CD14-positive monocyte (primary cell): ENCODE data around the gene FBXL16. TPM values are rescaled to one million over a fixed set of nuclear protein-coding genes. Genes with fewer than 3 reads are reported as not detected.

Source experiments
- DNase-seq, 3 donors: peaks; one replicate each; pipeline ENCODE4 v3.0.0-alpha.2; 2011 to 2022
- H2AFZ ChIP-seq: 2 replicates; pipeline ENCODE4 v1.6.0; 2012; ENCODE audit warnings: mild to moderate bottlenecking, low read depth, low read length, inconsistent platforms; ENCODE audit not compliant: insufficient read depth, poor library complexity, severe bottlenecking
- H3K27ac ChIP-seq, 2 donors: 1 replicate in 1 of 2; 2 replicates in 1 of 2; pipeline ENCODE4 v1.5.1; 2012 to 2013; ENCODE audit warnings: low read length in 2 of 2, control low read depth in 1 of 2, inconsistent platforms in 1 of 2, low read depth in 1 of 2, mild to moderate bottlenecking in 1 of 2
- H3K27me3 ChIP-seq, 2 donors: one replicate each; pipeline versions ENCODE4 v1.6.0 to v1.6.1; 2011 to 2013; ENCODE audit warnings: low read length in 2 of 2; ENCODE audit not compliant: control insufficient read depth in 2 of 2, insufficient read depth in 2 of 2
- H3K36me3 ChIP-seq, 2 donors: replicated peaks in 1 of 2; 1 replicate in 1 of 2; 2 replicates in 1 of 2; pipeline versions ENCODE4 v1.5.1 to v1.6.1; 2012 to 2013; ENCODE audit warnings: low read length in 2 of 2, control low read depth in 1 of 2, inconsistent platforms in 1 of 2, mild to moderate bottlenecking in 1 of 2; ENCODE audit not compliant: insufficient read depth in 2 of 2, control insufficient read depth in 1 of 2
- H3K4me1 ChIP-seq, 2 donors: 1 replicate in 1 of 2; 2 replicates in 1 of 2; pipeline versions ENCODE4 v1.5.1 to v1.6.1; 2012 to 2013; ENCODE audit warnings: low read length in 2 of 2, control low read depth in 1 of 2, inconsistent platforms in 1 of 2, mild to moderate bottlenecking in 1 of 2, moderate library complexity in 1 of 2; ENCODE audit not compliant: insufficient read depth in 2 of 2, control insufficient read depth in 1 of 2
- H3K4me2 ChIP-seq: replicated peaks from 2 replicates; pipeline ENCODE3; 2012; ENCODE audit warnings: low read length, moderate library complexity, mild to moderate bottlenecking; ENCODE audit not compliant: poor library complexity, severe bottlenecking; ENCODE audit errors: extremely low read depth
- H3K4me3 ChIP-seq, 3 experiments: fragments of 200-600 bp in 1 of 3; sonication (generic) in 1 of 3; replicated peaks in 1 of 3; 1 replicate in 2 of 3; 2 replicates in 1 of 3; pipeline ENCODE4 v1.5.1; 2011 to 2013; ENCODE audit warnings: low read length in 3 of 3, mild to moderate bottlenecking in 3 of 3, control low read depth in 2 of 3, low read depth in 2 of 3, inconsistent platforms in 1 of 3, moderate library complexity in 1 of 3
- H3K79me2 ChIP-seq: 2 replicates; pipeline ENCODE4 v1.6.0; 2012; ENCODE audit warnings: mild to moderate bottlenecking, control low read depth, inconsistent platforms, low read length, moderate library complexity; ENCODE audit not compliant: insufficient read depth
- H3K9ac ChIP-seq: 2 replicates; pipeline ENCODE4 v1.6.0; 2017; ENCODE audit warnings: low read length, mild to moderate bottlenecking; ENCODE audit not compliant: insufficient read depth, poor library complexity, severe bottlenecking
- H3K9me3 ChIP-seq, 2 donors: replicated peaks in 1 of 2; 1 replicate in 1 of 2; 2 replicates in 1 of 2; pipeline versions ENCODE4 v1.5.1 to v1.6.1; 2012 to 2013; ENCODE audit warnings: low read length in 2 of 2, control low read depth in 1 of 2; ENCODE audit not compliant: control insufficient read depth in 1 of 2, insufficient read depth in 1 of 2
- H4K20me1 ChIP-seq: 2 replicates; pipeline ENCODE4 v1.6.0; 2012; ENCODE audit warnings: mild to moderate bottlenecking, low read length, control low read depth, moderate library complexity; ENCODE audit not compliant: insufficient read depth
- H3K27ac Mint-ChIP-seq, 7 donors: one replicate each; pipeline ENCODE4 v1.8.0; 2020; ENCODE audit warnings: mild to moderate bottlenecking in 7 of 7, mixed read lengths in 7 of 7, moderate library complexity in 6 of 7, inconsistent platforms in 2 of 7
- H3K27me3 Mint-ChIP-seq, 3 donors: one replicate each; pipeline ENCODE4 v1.8.0; 2021 to 2022; ENCODE audit warnings: low read depth in 3 of 3, mild to moderate bottlenecking in 3 of 3, mixed read lengths in 3 of 3, moderate library complexity in 3 of 3, inconsistent platforms in 1 of 3
- H3K36me3 Mint-ChIP-seq, 2 donors: one replicate each; pipeline ENCODE4 v1.8.0; 2020; ENCODE audit warnings: mixed read lengths in 2 of 2, inconsistent platforms in 1 of 2, mild to moderate bottlenecking in 1 of 2
- H3K4me1 Mint-ChIP-seq: one replicate; pipeline ENCODE4 v1.8.0; 2020; ENCODE audit warnings: mild to moderate bottlenecking, mixed read lengths
- H3K4me3 Mint-ChIP-seq, 2 donors: one replicate each; pipeline ENCODE4 v1.8.0; 2020; ENCODE audit warnings: mild to moderate bottlenecking in 2 of 2, mixed read lengths in 2 of 2, moderate library complexity in 1 of 2
- H3K9me3 Mint-ChIP-seq, 7 donors: one replicate each; pipeline ENCODE4 v1.8.0; 2020 to 2022; ENCODE audit warnings: mixed read lengths in 7 of 7, mild to moderate bottlenecking in 6 of 7, moderate library complexity in 6 of 7, inconsistent platforms in 2 of 7
- WGBS: methylation state at CpG from one replicate; pipeline ENCODE4 v1.1.5; 2013; ENCODE audit warnings: missing lambda C conversion rate; ENCODE audit not compliant: insufficient coverage; 5-methylcytosine and 5-hydroxymethylcytosine counted together
- intact Hi-C, 2 donors: fragments of 100-400 bp; cut with micrococcal nuclease; formaldehyde crosslinking; loops; one replicate each; pipeline versions ENCODE4 v1.15.0 to v1.15.1; 2023
- polyA plus RNA-seq, 3 donors: library from polyadenylated mRNA; depleted of rRNA in 1 of 3; unstranded in 2 of 3; stranded (reverse) in 1 of 3; fragments of 300-500 nt in 2 of 3; fragments of >200 nt in 1 of 3; fragmentation: Illumina TruSeq in 2 of 3; gene quantifications; 1 replicate in 2 of 3; 2 replicates in 1 of 3; pipeline ENCODE4 v1.2.3, GENCODE V29; 2012 to 2021
- TF ChIP-seq, protein P1 (sequence below): fragments of 200-600 bp; IDR thresholded peaks from one replicate; pipeline ENCODE4 v1.8.0; 2022; ENCODE audit warnings: antibody characterized with exemption, mild to moderate bottlenecking

FBXL16 gene
- polyA plus RNA-seq, 3 donors = 0.28 to 1.0 (median 0.49) TPM

DNA sequence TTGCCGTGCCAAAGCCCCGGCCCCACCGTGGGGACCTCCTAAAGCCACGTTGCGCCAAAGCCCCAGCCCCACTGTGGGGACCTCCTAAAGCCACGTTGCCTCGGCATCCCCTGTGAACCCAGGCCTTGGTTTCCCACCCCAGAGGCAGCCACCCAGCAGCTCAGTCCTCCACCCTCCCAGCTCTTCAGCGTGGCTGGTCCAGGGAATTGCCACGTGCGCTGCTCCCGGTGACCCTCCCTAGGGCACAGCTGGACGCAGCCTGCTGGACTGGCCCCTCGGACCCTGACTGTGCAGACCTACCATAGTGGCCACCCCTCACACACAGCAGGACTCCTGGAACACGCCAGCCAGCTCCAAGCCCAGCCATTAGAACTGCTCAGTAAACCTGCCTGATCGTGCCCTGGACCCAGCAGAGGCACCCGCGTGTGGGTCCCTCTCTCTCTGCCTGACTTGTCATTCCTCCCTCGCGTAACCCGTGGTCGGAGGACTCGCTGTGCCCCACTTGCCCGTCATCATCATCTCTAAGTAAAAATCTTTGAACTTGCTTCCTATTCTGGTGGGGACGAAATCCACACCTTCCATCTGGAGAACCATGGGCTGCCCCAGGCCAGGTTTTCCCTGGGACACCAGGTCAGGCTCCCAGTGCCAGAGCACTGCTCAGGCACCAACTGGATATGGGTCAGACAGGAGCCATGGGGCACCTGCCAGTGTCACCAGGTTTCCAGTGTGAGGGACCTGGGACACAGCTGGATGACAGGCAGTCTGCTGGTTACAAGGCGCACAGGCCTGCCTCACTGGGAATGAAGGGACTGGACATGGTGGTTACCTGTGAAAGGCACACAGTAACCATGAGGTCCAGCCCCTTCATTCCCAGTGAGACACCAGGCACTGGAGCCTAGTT lies 29.6 kb upstream of the FBXL16 start:
- no peak overlapping the region for H3K4me2 ChIP-seq
- 95% methylated on average over 25 of the region's 25 CpGs for WGBS
- no peak for DNase-seq
- H2AFZ ChIP-seq = no peak overlapping the region
- TF ChIP-seq, protein P1, sequence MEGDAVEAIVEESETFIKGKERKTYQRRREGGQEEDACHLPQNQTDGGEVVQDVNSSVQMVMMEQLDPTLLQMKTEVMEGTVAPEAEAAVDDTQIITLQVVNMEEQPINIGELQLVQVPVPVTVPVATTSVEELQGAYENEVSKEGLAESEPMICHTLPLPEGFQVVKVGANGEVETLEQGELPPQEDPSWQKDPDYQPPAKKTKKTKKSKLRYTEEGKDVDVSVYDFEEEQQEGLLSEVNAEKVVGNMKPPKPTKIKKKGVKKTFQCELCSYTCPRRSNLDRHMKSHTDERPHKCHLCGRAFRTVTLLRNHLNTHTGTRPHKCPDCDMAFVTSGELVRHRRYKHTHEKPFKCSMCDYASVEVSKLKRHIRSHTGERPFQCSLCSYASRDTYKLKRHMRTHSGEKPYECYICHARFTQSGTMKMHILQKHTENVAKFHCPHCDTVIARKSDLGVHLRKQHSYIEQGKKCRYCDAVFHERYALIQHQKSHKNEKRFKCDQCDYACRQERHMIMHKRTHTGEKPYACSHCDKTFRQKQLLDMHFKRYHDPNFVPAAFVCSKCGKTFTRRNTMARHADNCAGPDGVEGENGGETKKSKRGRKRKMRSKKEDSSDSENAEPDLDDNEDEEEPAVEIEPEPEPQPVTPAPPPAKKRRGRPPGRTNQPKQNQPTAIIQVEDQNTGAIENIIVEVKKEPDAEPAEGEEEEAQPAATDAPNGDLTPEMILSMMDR = no peak
- peaks cover 12% of the 10 kb centered on the region for H3K4me1 Mint-ChIP-seq
- peaks cover 7% of the 10 kb centered on the region for H3K79me2 ChIP-seq
- H3K27me3 ChIP-seq = no peaks in the 10 kb centered on the region
- no peak overlapping the region for H3K27ac Mint-ChIP-seq
- no peak overlapping the region for H3K27ac ChIP-seq
- H3K9ac ChIP-seq = no peak overlapping the region
- intact Hi-C loops = no loop called here
- H4K20me1 ChIP-seq = peaks cover 5% of the 10 kb centered on the region
- no peak overlapping the region for H3K4me3 ChIP-seq
- H3K27me3 Mint-ChIP-seq = peaks cover 0 to 3% (median 0%) of the 10 kb centered on the region in 3 donors
- no peak overlapping the region for H3K4me3 Mint-ChIP-seq
- peaks cover 7% of the 10 kb centered on the region in 2 donors for H3K4me1 ChIP-seq
- no peaks in the 10 kb centered on the region for H3K9me3 Mint-ChIP-seq
- peaks cover 56 to 83% of the 10 kb centered on the region in 2 donors for H3K36me3 Mint-ChIP-seq
- H3K9me3 ChIP-seq = no peaks in the 10 kb centered on the region
- H3K36me3 ChIP-seq = peaks cover 60 to 79% of the 10 kb centered on the region in 2 donors

DNA sequence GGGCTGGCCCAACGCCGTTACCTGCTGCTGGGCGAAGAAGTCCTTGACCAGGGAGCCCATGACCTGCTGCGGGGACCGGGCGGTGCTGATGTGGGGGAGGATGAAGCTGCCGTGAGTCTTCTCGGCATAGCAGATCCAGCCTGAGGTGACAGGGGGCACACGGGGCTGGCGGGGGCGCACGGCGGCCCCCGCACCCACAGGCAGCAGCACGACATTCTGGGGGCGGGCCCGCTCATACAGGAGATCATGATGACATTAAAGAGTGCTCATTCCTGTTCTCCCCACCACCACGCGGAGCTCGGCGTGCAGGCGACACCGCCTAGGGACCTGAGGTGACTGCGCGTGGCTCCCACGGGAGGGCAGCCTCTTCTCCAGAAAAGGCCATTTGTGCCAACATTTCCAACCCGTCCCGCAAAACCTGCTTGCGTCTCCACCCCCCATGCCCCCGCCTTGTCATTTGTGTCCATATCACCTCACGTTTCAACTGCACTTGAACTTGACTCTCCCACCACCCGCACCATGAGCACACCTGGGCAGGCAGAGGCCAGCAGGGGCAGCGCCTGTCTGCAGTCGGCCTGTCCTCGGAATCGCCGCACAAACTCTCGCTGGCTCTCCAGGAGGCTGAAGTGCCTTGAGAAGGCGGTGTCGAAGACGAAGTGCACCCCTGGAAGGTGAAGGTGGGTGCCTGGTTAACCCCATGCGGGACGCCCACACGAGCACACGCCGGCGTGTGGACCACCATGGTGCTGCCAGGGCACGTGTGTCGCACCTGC lies 28.8 kb upstream of the FBXL16 start:
- no peak overlapping the region for H3K27ac Mint-ChIP-seq
- Histone ChIP-seq H3K36me3 (peaks cover 60 to 82% of the 10 kb centered on the region in 2 donors), H2AFZ (no peak overlapping the region), H3K79me2 (no peaks in the 10 kb centered on the region), H3K27ac (no peak overlapping the region), H4K20me1 (no peaks in the 10 kb centered on the region), H3K27me3 (no peaks in the 10 kb centered on the region), H3K9ac (no peak overlapping the region), H3K4me1 (no peaks in the 10 kb centered on the region), H3K9me3 (no peaks in the 10 kb centered on the region), H3K4me2 (no peak overlapping the region), H3K4me3 (no peak overlapping the region)
- intact Hi-C loops = no loop called here
- peaks cover 56 to 80% of the 10 kb centered on the region in 2 donors for H3K36me3 Mint-ChIP-seq
- H3K27me3 Mint-ChIP-seq = peaks cover 0 to 4% (median 3%) of the 10 kb centered on the region in 3 donors
- TF ChIP-seq, protein P1 = no peak
- no peak overlapping the region for H3K4me3 Mint-ChIP-seq
- H3K4me1 Mint-ChIP-seq = peaks cover 3% of the 10 kb centered on the region
- 96% methylated on average over 49 of the region's 49 CpGs for WGBS
- H3K9me3 Mint-ChIP-seq = no peaks in the 10 kb centered on the region
- DNase-seq = no peak
